SK-N-SH treated with all-trans-retinoic acid at 6 μM for 48 hours (cell line): ENCODE measurements around the gene BLMH.

ENCODE experiments used
- ATAC-seq: fragments of 200-7000 bp; cut with Tn5 transposase; 3 replicates; pipeline ENCODE4 v1.9.1; 2020; ENCODE audit warnings: mild to moderate bottlenecking, moderate library complexity
- ARNTL ChIP-seq: fragments of 450-650 bp; formaldehyde crosslinking; IDR thresholded peaks from 2 replicates; pipeline ENCODE4 v1.5.0; 2020; ENCODE audit warnings: low read depth, mild to moderate bottlenecking, moderate library complexity, borderline replicate concordance
- BACH2 ChIP-seq: fragments of 250-450 bp; sonication (Bioruptor Pico); IDR thresholded peaks from 2 replicates; pipeline ENCODE4 v1.9.0; 2021; ENCODE audit warnings: mild to moderate bottlenecking, borderline replicate concordance
- CREB5 ChIP-seq: fragments of 250-450 bp; sonication (Bioruptor Pico); IDR thresholded peaks from 2 replicates; pipeline ENCODE4 v1.5.1; 2020; ENCODE audit warnings: low read depth, mild to moderate bottlenecking, moderate library complexity
- CSDC2 ChIP-seq: fragments of 250-450 bp; sonication (Bioruptor Pico); IDR thresholded peaks from 2 replicates; pipeline ENCODE4 v1.5.0; 2020; ENCODE audit warnings: mild to moderate bottlenecking, moderate library complexity
- CSRNP3 ChIP-seq: fragments of 250-450 bp; sonication (Bioruptor Pico); IDR thresholded peaks from 2 replicates; pipeline ENCODE4 v1.5.1; 2021; ENCODE audit warnings: mild to moderate bottlenecking, moderate library complexity
- GLIS3 ChIP-seq: fragments of 250-450 bp; sonication (Bioruptor Pico); IDR thresholded peaks from 2 replicates; pipeline ENCODE4 v1.5.0; 2020; ENCODE audit warnings: mild to moderate bottlenecking, moderate library complexity
- ISL1 ChIP-seq: fragments of 250-450 bp; sonication (Bioruptor Pico); IDR thresholded peaks from 2 replicates; pipeline ENCODE4 v2.1.2; 2022; ENCODE audit warnings: mild to moderate bottlenecking, moderate library complexity
- OSR1 ChIP-seq: fragments of 250-450 bp; sonication (Bioruptor Pico); IDR thresholded peaks from 2 replicates; pipeline ENCODE4 v1.8.0; 2022; ENCODE audit warnings: moderate library complexity, mild to moderate bottlenecking, inconsistent platforms
- PPARA ChIP-seq: fragments of 250-450 bp; sonication (Bioruptor Pico); IDR thresholded peaks from 2 replicates; pipeline ENCODE4 v1.5.0; 2020; ENCODE audit warnings: mild to moderate bottlenecking, borderline replicate concordance
- SNAI2 ChIP-seq: fragments of 250-450 bp; sonication (Bioruptor Pico); IDR thresholded peaks from 2 replicates; pipeline ENCODE4 v1.5.0; 2020; ENCODE audit warnings: mild to moderate bottlenecking, moderate library complexity
- TCF4 ChIP-seq: fragments of 250-450 bp; sonication (Bioruptor Pico); IDR thresholded peaks from 2 replicates; pipeline ENCODE4 v1.8.0; 2021; ENCODE audit warnings: mild to moderate bottlenecking, moderate library complexity, borderline replicate concordance
- TOX ChIP-seq: fragments of 250-450 bp; sonication (Bioruptor Pico); IDR thresholded peaks from 2 replicates; pipeline ENCODE4 v1.8.0; 2021; ENCODE audit warnings: mild to moderate bottlenecking, moderate library complexity, borderline replicate concordance
- TSHZ2 ChIP-seq: fragments of 250-450 bp; sonication (Bioruptor Pico); IDR thresholded peaks from 2 replicates; pipeline ENCODE4 v1.5.0; 2020; ENCODE audit warnings: mild to moderate bottlenecking, moderate library complexity
- ZC3H10 ChIP-seq: fragments of 250-450 bp; sonication (Bioruptor Pico); IDR thresholded peaks from 2 replicates; pipeline ENCODE4 v1.5.1; 2021; ENCODE audit warnings: mild to moderate bottlenecking, moderate library complexity
- ZFP3 ChIP-seq: fragments of 250-450 bp; sonication (Bioruptor Pico); IDR thresholded peaks from 2 replicates; pipeline ENCODE4 v1.5.0; 2020; ENCODE audit warnings: mild to moderate bottlenecking, moderate library complexity
- ZFP30 ChIP-seq: fragments of 450-650 bp; formaldehyde crosslinking; IDR thresholded peaks from 2 replicates; pipeline ENCODE4 v1.5.0; 2022; ENCODE audit warnings: mild to moderate bottlenecking, moderate library complexity
- ZNF565 ChIP-seq: fragments of 450-650 bp; formaldehyde crosslinking; conservative IDR thresholded peaks from 2 replicates; pipeline ENCODE4 v1.5.0; 2020; ENCODE audit warnings: low read depth, mild to moderate bottlenecking, moderate library complexity
- ZNF70 ChIP-seq: fragments of 450-650 bp; formaldehyde crosslinking; IDR thresholded peaks from 2 replicates; pipeline ENCODE4 v1.5.0; 2020; ENCODE audit warnings: mild to moderate bottlenecking, moderate library complexity
- ZNF8 ChIP-seq: fragments of 450-650 bp; formaldehyde crosslinking; IDR thresholded peaks from 2 replicates; pipeline ENCODE4 v1.5.0; 2020; ENCODE audit warnings: mild to moderate bottlenecking, moderate library complexity
- TF ChIP-seq, protein P1 (sequence below): fragments of 250-450 bp; sonication (Bioruptor Pico); IDR thresholded peaks from 2 replicates; pipeline ENCODE4 v1.8.0; 2020; ENCODE audit warnings: mild to moderate bottlenecking, moderate library complexity, borderline replicate concordance

BLMH gene

DNA sequence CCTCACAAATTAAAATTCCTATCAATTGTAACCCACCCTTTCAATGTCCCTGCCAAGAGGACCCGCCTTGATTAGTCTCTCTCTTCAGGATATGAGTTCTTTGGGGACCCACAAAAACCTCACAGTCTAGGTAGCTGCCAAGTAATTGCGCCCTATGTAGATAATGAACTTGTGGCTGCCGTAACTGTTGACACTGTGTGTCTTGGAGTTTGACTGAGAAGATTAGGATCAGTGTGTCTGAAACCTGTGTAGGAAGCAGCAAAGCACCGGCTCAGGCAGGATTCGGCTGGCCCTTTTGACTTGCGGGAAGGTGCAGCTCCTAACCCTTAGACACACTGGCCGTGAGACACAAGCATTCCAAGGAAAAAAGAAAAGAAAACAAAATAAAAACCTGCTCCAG is 38.4 kb downstream of the BLMH start:
- no peak for ATAC-seq

DNA sequence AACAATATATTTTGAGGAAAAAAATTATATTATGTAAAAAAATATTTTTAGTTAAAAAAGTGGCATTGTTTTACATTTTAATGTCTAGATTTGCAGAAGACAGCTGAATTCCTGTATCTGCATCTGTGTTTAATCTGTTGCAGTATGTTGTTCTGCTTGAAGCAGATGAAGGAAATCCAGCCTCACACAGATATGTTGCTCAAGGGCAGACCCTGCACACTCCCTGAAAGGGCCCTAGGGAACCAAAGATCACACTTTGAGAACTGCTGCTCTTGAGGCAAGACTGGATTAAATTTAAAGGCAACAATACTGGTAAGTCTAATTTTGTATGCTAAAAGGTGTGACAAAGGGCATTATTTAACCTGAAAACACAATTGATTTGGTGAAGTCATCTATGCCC is 39.8 kb downstream of the BLMH start:
- TF ChIP-seq TCF4 (CRISPR knock-in tag): no peak
- no peak for TF ChIP-seq OSR1 (CRISPR knock-in tag)
- TF ChIP-seq CSRNP3 (CRISPR knock-in tag): no peak
- TF ChIP-seq ZC3H10 (CRISPR knock-in tag): no peak
- TF ChIP-seq, protein P1, sequence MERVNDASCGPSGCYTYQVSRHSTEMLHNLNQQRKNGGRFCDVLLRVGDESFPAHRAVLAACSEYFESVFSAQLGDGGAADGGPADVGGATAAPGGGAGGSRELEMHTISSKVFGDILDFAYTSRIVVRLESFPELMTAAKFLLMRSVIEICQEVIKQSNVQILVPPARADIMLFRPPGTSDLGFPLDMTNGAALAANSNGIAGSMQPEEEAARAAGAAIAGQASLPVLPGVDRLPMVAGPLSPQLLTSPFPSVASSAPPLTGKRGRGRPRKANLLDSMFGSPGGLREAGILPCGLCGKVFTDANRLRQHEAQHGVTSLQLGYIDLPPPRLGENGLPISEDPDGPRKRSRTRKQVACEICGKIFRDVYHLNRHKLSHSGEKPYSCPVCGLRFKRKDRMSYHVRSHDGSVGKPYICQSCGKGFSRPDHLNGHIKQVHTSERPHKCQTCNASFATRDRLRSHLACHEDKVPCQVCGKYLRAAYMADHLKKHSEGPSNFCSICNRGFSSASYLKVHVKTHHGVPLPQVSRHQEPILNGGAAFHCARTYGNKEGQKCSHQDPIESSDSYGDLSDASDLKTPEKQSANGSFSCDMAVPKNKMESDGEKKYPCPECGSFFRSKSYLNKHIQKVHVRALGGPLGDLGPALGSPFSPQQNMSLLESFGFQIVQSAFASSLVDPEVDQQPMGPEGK (CRISPR knock-in tag): no peak
- no peak for TF ChIP-seq PPARA
- no peak for TF ChIP-seq ZNF8 (CRISPR knock-in tag)
- TF ChIP-seq GLIS3 (CRISPR knock-in tag): no peak
- no peak for TF ChIP-seq ZFP3 (CRISPR knock-in tag)
- TF ChIP-seq TOX (CRISPR knock-in tag): no peak
- no peak for TF ChIP-seq TSHZ2 (CRISPR knock-in tag)
- ATAC-seq: no peak

More for the DNA sequence above, 38.4 kb downstream of the BLMH start:
- TF ChIP-seq TCF4 (CRISPR knock-in tag): no peak
- no peak for TF ChIP-seq ZFP3 (CRISPR knock-in tag)
- TF ChIP-seq ZC3H10 (CRISPR knock-in tag): no peak
- TF ChIP-seq BACH2 (CRISPR knock-in tag): no peak
- no peak for TF ChIP-seq ISL1
- no peak for TF ChIP-seq TSHZ2 (CRISPR knock-in tag)
- TF ChIP-seq TOX (CRISPR knock-in tag): no peak
- no peak for TF ChIP-seq ZNF70 (CRISPR knock-in tag)
- no peak for TF ChIP-seq ARNTL (CRISPR knock-in tag)
- no peak for TF ChIP-seq ZNF565 (CRISPR knock-in tag)
- TF ChIP-seq SNAI2 (CRISPR knock-in tag): no peak
- no peak for TF ChIP-seq PPARA
- no peak for TF ChIP-seq ZFP30 (CRISPR knock-in tag)
- no peak for TF ChIP-seq ZNF8 (CRISPR knock-in tag)
- no peak for TF ChIP-seq GLIS3 (CRISPR knock-in tag)
- no peak for TF ChIP-seq CSRNP3 (CRISPR knock-in tag)
- no peak for TF ChIP-seq CREB5 (CRISPR knock-in tag)
- TF ChIP-seq CSDC2 (CRISPR knock-in tag): no peak
